HG02970 (cell line): ENCODE measurements around the gene ROCK2.
"Not testable (repeated sequence)": the region's sequence is repeated elsewhere in the genome, so short reads cannot be mapped to it uniquely, and the experiment has no call there.

Source experiments
- ATAC-seq: cut with Tn5 transposase; IDR thresholded peaks from one replicate; pipeline ENCODE4 v1.9.1; 2021; ENCODE audit warnings: mild to moderate bottlenecking, moderate library complexity, moderate number of reproducible peaks; ENCODE audit not compliant: unreplicated experiment, low FRiP score

ROCK2 gene

DNA sequence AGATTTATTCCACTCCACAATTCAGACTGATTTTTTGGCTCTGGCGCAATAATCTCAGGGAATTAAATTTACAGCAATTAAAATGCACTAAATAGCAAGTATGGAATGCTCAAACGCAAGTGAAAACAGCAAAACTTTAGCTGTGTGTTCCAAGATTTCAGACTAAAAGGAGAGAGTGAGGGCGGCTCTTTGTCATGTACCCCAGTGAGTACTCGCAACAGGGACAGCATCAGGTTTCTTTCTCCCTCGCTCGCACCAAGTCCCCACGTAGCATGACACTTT lies 1.1 kb downstream of the ROCK2 start:
- ATAC-seq, result no peak

DNA sequence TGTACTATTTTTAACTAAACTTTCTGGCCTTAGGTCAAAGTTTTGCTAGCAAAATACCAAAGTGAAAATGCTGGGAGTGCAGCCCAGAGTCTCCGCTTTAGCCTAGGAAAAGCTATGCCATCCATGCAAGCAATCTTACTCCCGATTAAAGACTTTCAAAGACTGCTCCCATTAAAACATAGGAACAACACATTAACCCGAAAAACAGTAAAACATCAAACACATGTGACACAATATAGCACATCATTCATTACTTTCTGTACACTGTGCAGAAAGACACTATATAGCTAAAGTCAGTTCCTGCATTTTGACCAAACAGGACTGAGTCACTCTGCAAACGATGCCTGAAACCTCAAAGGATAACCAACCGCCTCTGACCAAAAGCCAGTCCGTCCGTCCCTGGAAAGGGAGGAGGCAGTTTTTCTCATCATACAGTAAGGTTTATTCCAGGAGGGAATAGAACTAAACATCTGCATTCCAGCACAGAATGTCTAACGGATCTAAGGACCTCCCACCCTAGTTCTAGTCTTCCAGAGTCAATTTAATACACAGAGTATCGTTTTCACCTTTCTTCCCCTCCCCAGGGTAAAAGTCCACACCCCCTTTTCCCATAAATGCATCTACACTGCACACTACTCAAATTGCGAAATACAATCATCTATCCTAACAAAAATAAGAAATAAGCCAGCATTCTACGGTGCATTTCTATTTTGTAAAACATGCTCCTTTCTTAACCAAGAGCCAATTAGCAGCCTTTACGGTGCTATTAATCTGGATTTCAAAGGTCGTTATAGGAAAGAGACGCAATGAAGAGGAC lies 1.7 kb downstream of the ROCK2 start:
- ATAC-seq, result no peak

DNA sequence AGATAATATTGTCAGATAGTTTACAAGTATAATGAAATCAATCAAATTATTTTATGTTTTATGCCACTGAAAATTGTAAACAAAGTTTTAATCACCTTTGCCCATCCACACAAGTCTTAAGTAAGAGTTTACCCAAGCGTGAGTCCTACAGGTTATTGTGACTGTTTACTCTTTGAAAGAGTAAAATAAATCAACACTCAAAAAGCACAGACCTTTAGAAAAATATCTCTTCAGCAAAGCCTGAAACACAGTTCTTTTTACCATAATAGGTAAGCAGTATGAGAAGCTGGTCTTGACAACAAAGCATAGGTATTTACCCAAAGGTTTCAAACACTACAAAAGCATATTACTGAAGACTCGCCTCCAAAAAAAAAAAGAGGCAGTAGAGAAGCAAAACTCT lies 3.7 kb downstream of the ROCK2 start:
- ATAC-seq, result no peak

DNA sequence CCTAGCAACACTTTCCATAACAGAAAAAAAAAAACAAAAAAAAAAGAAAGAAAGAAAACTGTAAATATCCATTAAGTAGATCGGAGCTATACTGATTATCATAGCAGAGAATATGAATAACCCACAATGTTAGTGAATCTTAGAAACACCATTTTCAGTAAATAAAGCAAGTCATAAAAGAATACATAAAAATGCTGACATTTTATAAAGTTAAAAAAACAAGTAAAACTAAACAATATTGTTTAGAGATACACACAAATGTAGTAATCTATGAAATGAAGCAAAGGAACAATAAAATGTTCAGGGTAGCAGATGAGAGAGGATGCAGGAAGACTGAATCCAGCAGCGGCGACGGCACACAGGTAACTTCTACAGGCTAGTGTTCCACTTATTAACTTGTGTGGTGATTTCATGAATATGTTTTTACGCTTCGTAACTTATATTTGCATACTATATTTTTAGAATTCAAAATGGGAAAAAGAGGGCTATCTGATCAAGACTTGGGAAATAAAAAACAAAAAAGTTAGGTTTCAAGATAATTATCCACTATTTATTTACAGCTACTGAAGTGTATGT lies 4.8 kb downstream of the ROCK2 start:
- no peak for ATAC-seq

DNA sequence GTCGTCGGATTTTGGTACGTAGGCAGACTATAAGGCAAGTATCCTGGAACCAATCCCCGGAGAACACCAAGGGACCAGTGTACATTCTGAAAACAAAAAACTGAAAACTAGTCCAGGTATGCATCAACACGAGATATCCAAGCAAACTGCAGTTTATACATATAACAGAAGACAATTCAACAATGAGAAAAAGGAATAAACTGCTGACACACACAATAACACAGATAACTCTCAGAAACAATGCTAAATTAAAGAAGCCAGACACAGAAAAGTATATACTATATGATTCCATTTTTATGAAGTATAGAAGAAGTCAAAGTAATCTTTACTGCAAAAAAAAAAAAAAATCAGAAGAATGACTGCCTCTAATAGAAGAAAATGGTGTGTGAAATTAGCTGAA lies 5.9 kb downstream of the ROCK2 start:
- ATAC-seq, result no peak

DNA sequence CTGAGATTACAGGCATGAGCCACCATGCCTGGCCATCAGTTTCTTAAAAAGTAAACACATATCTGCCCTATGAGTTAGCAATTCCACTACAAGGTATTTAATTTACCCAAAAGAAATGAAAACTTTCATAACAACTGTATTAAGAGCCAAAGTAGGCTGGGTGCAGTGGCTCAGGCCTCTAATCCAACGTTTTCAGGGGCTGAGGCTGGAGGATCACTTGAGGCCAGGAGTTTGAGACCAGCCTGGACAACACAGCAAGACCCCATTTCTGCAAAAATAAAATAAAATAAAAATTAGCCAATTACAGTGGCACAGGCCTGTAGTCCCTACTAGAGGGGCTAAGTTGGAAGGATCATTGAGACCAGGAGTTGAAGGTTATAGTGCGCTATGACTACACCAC lies 6.5 kb downstream of the ROCK2 start:
- ATAC-seq, result no peak

DNA sequence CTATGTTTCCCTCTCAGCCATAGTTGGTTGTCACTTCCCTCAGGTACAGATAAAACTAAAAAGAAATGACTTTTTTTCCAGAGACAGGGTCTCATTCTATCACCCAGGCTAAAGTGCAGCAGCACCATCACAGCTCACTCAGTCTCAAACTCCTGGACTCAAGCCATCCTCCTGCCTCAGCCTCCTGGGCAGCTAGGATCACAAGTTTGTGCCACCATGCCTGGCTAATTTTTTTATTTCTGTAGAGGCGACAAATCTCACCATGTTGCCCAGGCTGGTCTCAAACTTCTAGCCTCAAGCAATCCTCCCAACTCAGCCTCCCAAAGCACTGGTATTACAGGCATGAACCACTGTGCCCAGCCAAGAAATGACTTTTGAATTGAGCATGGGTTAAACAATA lies 8.2 kb downstream of the ROCK2 start:
- ATAC-seq, result no peak

DNA sequence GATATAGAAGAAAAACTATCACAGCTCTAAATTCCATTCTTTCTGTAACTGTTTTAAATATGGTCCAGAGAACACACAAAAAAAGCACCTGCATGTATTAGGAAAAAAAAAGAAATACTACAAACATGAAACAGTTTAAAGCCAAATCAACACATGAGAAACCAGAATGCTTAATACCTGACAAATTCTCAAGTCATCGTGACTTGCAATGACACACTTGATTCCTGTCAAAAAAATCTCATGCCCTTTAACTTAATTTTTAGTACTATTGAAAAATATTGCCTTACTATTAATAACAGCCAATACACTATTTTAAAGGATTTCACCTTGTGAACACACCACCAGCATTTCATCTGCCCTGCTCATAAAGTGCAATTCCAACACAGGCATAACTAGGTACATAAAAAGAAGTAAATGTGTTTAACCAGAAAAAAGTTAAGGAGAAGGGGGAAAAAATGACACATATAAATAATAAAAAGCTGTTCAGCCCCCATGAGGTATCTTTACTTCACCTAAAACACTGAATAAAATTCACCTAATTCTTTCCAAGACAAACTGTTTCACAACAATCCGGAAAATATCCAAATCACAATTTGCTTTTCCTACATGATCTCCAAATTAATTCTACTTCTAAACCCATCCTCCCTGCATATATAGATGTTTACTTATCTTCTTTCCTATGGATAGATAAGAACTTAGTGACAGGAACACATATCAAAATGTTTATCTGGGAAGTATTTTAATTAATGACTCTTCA lies 10.8 kb downstream of the ROCK2 start:
- no peak for ATAC-seq

DNA sequence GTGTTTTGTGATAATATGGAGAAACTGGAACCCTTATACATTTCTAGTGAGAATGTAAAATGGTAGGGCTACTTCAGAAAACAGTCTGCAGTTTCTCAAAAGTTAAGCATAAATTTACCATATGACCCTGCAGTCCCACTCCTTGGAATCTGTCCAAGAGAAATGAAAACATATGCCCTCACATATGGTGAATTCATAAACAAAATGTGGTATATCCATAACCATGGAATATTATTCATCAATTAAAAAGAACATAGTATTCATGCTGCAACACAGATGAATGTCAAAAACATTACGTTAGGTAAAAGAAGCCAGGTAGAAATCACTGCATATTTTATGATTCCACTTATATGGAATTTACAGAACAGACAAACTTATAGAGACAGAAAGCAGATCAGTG lies 11.8 kb downstream of the ROCK2 start:
- ATAC-seq, result no peak

DNA sequence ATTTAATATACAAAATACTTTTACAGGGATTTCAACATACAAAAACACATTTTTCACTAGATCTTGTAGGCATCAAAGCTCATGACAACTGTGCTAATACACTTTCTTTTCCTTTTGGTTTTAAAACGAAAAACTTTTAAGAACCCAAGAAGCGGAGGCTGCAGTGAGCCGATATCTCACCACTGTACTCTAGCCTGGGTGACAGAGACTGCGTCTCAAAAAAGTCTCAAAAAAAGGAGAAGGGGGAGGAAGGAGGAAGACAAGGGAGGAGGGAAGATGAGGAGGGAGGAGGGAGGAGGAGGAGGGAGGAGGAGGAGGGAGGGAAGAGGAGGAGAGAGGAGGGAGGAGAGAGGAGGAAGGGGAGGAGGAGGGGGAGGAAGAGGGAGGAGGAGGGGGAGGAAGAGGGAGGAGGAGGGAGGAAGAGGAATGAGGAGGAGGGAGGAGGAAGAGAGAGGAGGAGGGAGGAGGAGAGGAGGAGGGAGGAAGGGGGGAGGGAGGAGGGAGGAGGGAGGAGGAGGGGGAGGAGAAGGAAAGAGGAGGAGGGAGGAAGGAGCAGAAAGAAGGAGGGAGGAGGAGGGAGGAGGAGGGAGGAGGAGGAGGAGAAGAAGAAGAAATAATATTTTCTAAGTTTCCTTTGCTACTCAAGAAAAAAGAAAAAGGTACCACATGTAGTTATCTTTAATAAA lies 13.8 kb downstream of the ROCK2 start:
- ATAC-seq, result no peak

DNA sequence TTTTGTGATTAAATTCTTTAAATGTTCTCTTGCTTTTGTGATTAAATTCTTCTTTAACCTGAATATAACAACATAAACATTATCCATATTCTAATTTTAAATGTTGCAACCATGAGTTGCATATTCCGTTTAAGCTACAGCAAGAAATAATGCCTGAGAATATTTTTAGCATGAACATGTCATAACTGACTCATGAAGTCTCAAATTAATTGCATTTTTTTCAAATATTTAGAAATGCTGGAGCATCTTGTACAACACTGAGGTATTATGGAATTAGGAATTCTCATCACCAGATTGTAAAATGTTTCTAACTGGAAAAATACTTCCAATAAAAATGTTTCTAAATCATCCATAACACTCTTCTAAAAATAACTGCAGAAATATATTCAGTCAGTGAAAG lies 14.7 kb downstream of the ROCK2 start:
- ATAC-seq, result no peak

DNA sequence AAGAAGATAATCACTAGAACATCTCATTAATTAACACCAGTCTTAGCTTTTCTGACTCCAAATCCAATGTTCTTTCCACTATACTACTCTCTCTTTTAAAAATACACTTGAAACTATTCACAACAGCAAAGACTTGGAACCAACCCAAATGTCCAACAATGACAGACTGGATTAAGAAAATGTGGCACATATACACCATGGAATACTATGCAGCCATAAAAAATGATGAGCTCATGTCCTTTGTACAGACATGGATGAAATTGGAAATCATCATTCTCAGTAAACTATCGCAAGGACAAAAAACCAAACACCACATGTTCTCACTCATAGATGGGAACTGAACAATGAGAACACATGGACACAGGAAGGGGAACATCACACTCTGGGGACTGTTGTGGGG lies 15.9 kb downstream of the ROCK2 start:
- ATAC-seq, result not testable (repeated sequence)

DNA sequence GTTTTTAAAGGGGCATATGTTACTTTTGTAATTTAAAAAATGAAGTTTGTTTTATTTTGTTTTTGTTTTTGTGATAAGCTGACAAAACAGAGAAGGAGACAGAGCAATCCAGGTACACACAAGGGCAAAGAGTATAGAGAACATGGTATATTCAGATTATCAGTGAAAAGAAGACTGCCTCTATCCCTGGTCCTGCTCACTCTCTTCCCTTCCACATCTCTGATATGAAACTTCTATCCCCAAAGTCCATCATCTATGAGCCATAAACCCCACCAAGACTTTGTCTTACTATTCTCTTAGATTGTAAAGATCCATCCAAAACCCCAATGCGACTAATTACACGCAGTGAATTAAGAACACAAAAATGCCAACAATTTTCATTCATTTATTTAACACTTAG lies 16.6 kb downstream of the ROCK2 start:
- no peak for ATAC-seq

DNA sequence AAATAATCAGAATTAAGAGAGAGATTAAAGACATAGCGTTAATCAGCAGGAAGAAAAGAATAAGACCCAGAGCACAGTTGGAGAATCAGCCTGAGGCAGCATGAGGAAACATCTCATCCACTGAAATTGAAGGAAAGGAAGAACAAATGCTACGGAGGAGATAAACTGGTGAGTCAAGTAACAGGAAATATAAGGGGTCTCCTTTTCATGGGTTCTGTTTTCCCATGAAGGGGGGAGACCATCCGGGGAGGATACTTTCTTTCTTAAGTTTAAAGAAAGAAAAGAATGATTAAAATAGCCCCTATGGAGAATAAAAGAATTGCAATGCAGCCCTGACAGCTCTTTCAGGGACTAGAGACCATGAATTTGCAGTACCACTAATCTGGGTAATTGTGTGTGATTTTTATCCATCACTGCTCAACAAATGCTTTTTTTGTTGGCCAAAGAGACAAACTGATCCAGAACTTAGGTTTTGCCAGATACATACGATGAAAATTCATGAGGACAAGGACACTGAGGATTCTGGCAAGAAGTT lies 17.7 kb downstream of the ROCK2 start:
- no peak for ATAC-seq

DNA sequence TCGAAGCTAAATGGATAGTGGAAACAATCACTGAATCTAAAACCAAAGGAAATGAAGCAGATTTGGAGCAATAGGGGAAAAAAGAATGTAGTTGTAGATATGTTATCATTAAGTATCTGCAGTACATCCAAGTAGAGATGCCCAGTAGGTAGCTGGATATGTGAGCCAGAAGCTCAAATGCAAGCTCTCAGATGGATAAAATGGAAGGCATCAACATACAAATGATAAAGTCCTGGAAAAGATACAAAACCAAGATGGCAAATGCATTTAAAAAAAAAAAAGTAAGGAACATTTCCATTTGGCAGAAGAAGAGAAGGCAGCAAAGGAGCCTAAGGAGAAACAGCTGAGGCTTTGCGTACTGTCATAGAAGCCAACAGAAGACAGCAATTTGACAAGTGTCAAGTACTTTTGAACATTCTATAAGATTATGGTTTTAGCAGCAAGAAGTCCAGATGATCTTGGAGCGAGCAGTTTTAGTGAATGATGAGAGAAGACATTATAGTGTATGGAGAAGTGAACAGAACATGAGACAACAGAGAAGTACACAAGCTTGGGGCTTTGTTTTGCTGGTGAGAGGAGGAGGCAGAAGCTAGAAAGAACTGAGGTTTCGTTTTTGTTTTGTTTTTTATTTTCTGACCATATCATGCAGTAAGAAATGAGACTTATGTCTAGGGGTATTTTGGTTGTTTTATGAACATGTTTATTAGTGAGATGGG lies 18.3 kb downstream of the ROCK2 start:
- no peak for ATAC-seq

DNA sequence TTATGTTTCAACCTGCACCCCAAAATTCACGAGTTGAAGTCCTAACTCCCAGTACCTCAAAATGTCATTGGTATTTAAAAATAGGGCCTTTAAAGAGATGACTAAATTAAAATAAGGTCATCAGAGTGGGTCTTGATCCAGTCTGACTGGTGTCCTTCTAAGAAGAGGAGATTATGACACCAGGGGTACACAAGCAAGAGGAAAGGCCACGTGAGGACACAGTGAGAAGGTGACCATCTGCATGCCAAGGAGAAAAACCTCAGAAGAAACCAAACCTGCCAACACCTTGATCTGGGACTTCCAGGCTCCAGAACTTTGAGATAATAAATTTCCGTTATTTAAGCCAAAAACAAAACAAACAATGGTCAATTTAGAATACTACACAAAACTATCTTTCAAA lies 22.6 kb downstream of the ROCK2 start:
- no peak for ATAC-seq

DNA sequence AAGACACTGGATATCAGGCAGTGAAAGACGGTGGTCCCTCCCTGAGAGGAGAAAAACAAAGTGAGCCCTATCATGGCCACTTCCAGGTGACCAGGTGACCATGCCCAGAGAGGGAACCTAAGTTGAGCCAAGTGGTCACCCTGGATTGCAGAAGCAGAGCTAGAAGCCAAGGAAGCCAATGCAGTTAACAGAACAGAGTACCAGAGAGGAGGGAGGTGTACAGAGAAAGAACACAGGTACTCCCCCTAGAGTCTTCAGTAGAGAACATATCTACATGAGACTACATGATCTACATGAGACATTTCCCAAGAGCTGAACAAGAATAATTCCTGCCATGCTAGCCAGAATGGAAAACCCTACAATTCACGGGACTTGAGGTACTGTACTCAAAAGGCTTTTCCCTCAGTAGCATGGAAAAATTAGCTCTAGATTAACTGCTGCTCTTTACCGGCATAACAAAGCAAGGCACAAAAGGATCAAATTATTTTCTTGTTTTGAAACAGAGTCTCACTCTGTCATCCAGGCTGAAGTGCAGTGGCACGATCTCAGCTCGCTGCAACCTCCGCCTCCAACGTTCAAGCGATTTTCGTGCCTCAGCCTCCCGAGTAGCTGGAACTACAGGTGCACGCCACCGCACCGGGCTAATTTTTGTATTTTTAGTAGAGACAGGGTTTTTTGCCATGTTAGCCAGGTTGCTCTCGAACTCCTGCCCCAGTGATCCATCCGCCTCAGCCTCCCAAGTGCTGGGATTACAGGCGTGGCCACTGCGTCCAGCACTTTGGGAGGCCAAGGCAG lies 23.5 kb downstream of the ROCK2 start:
- ATAC-seq, result no peak

DNA sequence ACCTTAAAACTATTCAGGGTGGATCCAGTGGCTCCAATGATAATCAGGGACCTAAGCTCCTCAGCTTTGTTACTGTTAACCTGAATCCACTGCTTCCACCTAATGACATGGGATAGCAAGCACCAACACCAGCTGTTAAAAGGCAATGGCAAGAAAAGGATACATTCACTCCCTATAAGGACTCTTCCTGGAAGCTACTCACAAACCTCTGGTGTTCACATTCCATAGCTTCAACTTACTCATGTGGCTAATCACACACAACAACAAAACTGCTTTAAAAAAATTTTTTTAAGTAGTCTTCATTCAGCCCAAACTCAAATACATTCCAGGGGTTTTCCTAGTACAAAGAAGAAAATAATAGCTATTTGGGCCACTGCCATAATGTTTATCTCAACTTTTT lies 24.5 kb downstream of the ROCK2 start:
- no peak for ATAC-seq

DNA sequence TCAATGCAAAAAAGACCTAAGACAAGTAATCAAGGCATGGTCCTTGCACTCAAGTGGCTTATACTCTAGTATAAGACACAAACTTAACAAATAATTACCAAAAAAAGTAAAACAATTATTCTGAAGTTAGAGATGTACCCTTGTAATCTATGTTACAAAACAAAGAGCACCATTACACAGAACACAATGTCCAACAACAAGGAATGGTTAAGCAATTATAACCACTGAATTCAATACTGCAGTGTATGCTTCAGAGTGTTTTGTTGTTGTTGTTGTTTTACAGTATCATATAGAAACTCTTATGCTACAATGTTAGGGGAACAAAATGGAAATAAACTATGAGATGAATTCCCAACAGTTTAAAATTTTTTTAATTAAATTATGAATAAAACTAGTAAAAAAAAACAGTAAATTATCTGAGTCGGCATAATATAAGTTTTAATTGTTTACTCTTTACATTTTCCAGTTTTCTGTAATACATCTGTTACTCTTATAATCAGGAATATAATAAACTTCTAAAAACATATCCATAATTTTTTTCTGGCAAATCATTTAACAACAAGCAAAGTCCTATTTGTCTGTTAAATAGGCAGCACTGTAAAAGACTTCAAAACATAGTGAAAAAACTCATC lies 29.2 kb downstream of the ROCK2 start:
- ATAC-seq, result no peak
